SK-N-SH treated with all-trans-retinoic acid at 6 μM for 48 hours (cell line): Measurements from ENCODE around the gene ZNF792.

ENCODE experiments used
- ATAC-seq: fragments of 200-7000 bp; cut with Tn5 transposase; 3 replicates; pipeline ENCODE4 v1.9.1; 2020; ENCODE audit warnings: mild to moderate bottlenecking, moderate library complexity
- ARNTL ChIP-seq: fragments of 450-650 bp; formaldehyde crosslinking; IDR thresholded peaks from 2 replicates; pipeline ENCODE4 v1.5.0; 2020; ENCODE audit warnings: low read depth, mild to moderate bottlenecking, moderate library complexity, borderline replicate concordance
- CSRNP3 ChIP-seq: fragments of 250-450 bp; sonication (Bioruptor Pico); IDR thresholded peaks from 2 replicates; pipeline ENCODE4 v1.5.1; 2021; ENCODE audit warnings: mild to moderate bottlenecking, moderate library complexity
- GLIS3 ChIP-seq: fragments of 250-450 bp; sonication (Bioruptor Pico); IDR thresholded peaks from 2 replicates; pipeline ENCODE4 v1.5.0; 2020; ENCODE audit warnings: mild to moderate bottlenecking, moderate library complexity
- ISL1 ChIP-seq: fragments of 250-450 bp; sonication (Bioruptor Pico); IDR thresholded peaks from 2 replicates; pipeline ENCODE4 v2.1.2; 2022; ENCODE audit warnings: mild to moderate bottlenecking, moderate library complexity
- OSR1 ChIP-seq: fragments of 250-450 bp; sonication (Bioruptor Pico); IDR thresholded peaks from 2 replicates; pipeline ENCODE4 v1.8.0; 2022; ENCODE audit warnings: moderate library complexity, mild to moderate bottlenecking, inconsistent platforms
- PATZ1 ChIP-seq: fragments of 250-450 bp; sonication (Bioruptor Pico); IDR thresholded peaks from 2 replicates; pipeline ENCODE4 v1.8.0; 2020; ENCODE audit warnings: mild to moderate bottlenecking, moderate library complexity, borderline replicate concordance
- POU6F1 ChIP-seq: fragments of 250-450 bp; sonication (Bioruptor Pico); IDR thresholded peaks from 2 replicates; pipeline ENCODE4 v1.8.0; 2021; ENCODE audit warnings: low read depth, mild to moderate bottlenecking, moderate library complexity, borderline replicate concordance
- PPARA ChIP-seq: fragments of 250-450 bp; sonication (Bioruptor Pico); IDR thresholded peaks from 2 replicates; pipeline ENCODE4 v1.5.0; 2020; ENCODE audit warnings: mild to moderate bottlenecking, borderline replicate concordance
- RARB ChIP-seq: fragments of 250-450 bp; sonication (Bioruptor Pico); IDR thresholded peaks from 2 replicates; pipeline ENCODE4 v1.8.0; 2021; ENCODE audit warnings: mild to moderate bottlenecking, moderate library complexity
- TCF4 ChIP-seq: fragments of 250-450 bp; sonication (Bioruptor Pico); IDR thresholded peaks from 2 replicates; pipeline ENCODE4 v1.8.0; 2021; ENCODE audit warnings: mild to moderate bottlenecking, moderate library complexity, borderline replicate concordance
- TOX ChIP-seq: fragments of 250-450 bp; sonication (Bioruptor Pico); IDR thresholded peaks from 2 replicates; pipeline ENCODE4 v1.8.0; 2021; ENCODE audit warnings: mild to moderate bottlenecking, moderate library complexity, borderline replicate concordance
- TSHZ2 ChIP-seq: fragments of 250-450 bp; sonication (Bioruptor Pico); IDR thresholded peaks from 2 replicates; pipeline ENCODE4 v1.5.0; 2020; ENCODE audit warnings: mild to moderate bottlenecking, moderate library complexity
- ZNF565 ChIP-seq: fragments of 450-650 bp; formaldehyde crosslinking; conservative IDR thresholded peaks from 2 replicates; pipeline ENCODE4 v1.5.0; 2020; ENCODE audit warnings: low read depth, mild to moderate bottlenecking, moderate library complexity
- ZNF8 ChIP-seq: fragments of 450-650 bp; formaldehyde crosslinking; IDR thresholded peaks from 2 replicates; pipeline ENCODE4 v1.5.0; 2020; ENCODE audit warnings: mild to moderate bottlenecking, moderate library complexity

The ZNF792 gene

GRCh38 chr19:34962687-34963572 is 1.1 kb downstream of the ZNF792 start (continued):
- TF ChIP-seq GLIS3 (CRISPR knock-in tag) (no peak), TCF4 (no peak), ZNF565 (CRISPR knock-in tag) (no peak), POU6F1 (CRISPR knock-in tag) (no peak), TOX (CRISPR knock-in tag) (no peak), ZNF8 (CRISPR knock-in tag) (no peak), RARB (CRISPR knock-in tag) (no peak), OSR1 (CRISPR knock-in tag) (no peak), ISL1 (CRISPR knock-in tag) (no peak), ARNTL (CRISPR knock-in tag) (no peak), CSRNP3 (CRISPR knock-in tag) (no peak)
- TF ChIP-seq, all 23 proteins: peak for 0

GRCh38 chr19:34961775-34962686 is 2.0 kb downstream of the ZNF792 start:
- ATAC-seq: no peak
- TF ChIP-seq OSR1 (CRISPR knock-in tag) (no peak), ZNF565 (CRISPR knock-in tag) (no peak), TSHZ2 (CRISPR knock-in tag) (peak; percentile 50; the same call in 1 of the 2 replicates)

GRCh38 chr19:34960940-34961679 is 2.9 kb downstream of the ZNF792 start:
- TF ChIP-seq PATZ1 (CRISPR knock-in tag): no peak
- no peak for ATAC-seq

GRCh38 chr19:34960103-34960805 is 3.8 kb downstream of the ZNF792 start:
- ATAC-seq: no peak
- no peak for TF ChIP-seq PATZ1 (CRISPR knock-in tag)
- no peak for TF ChIP-seq TSHZ2 (CRISPR knock-in tag)
- TF ChIP-seq POU6F1 (CRISPR knock-in tag): no peak
- no peak for TF ChIP-seq PPARA (CRISPR knock-in tag)
